Testis (tissue), 3 donors: ENCODE results near the gene MAML3. TPM values are rescaled to one million over a fixed set of nuclear protein-coding genes. Genes with fewer than 3 reads are reported as not detected.

Experiments
- DNase-seq: peaks from one replicate; pipeline ENCODE4 v3.0.0-alpha.2; 2019
- H3K27ac ChIP-seq, 2 donors: fragments of 200-600 bp; sonication (generic); one replicate each; pipeline ENCODE4 v1.5.1; 2019
- H3K27me3 ChIP-seq: fragments of 200-600 bp; sonication (generic); one replicate; pipeline ENCODE4 v1.5.1; 2019
- H3K36me3 ChIP-seq: fragments of 200-600 bp; sonication (generic); one replicate; pipeline ENCODE4 v1.5.1; 2017; ENCODE audit warnings: low read depth; ENCODE audit errors: missing control alignments
- H3K4me1 ChIP-seq: fragments of 200-600 bp; sonication (generic); one replicate; pipeline ENCODE4 v1.5.1; 2019
- H3K4me3 ChIP-seq, 2 donors: fragments of 200-600 bp; sonication (generic); one replicate each; pipeline ENCODE4 v1.5.1; 2017 to 2019
- H3K9me3 ChIP-seq: fragments of 200-600 bp; sonication (generic); one replicate; pipeline ENCODE4 v1.5.1; 2017
- CTCF ChIP-seq, 3 experiments: fragments of 450-650 bp in 2 of 3; fragments of 200-600 bp in 1 of 3; sonication (generic) in 1 of 3; IDR thresholded peaks; one replicate each; pipeline ENCODE4 v1.5.1; 2016 to 2019; ENCODE audit warnings: antibody characterized with exemption in 3 of 3, mild to moderate bottlenecking in 2 of 3, moderate library complexity in 1 of 3
- POLR2A ChIP-seq: fragments of 450-650 bp; IDR thresholded peaks from one replicate; pipeline ENCODE4 v1.6.1; 2017; ENCODE audit warnings: antibody characterized with exemption, mild to moderate bottlenecking, moderate library complexity
- WGBS, 2 donors: methylation state at CpG; one replicate each; pipeline ENCODE4 v1.1.5; 2018; 5-methylcytosine and 5-hydroxymethylcytosine counted together
- intact Hi-C: fragments of 100-400 bp; cut with DNase I; formaldehyde crosslinking; loops from one replicate; pipeline ENCODE4 v1.15.1; 2023; ENCODE audit warnings: low total_unique reads
- polyA plus RNA-seq: library from polyadenylated mRNA; stranded (reverse); fragments of 350-450 nt; fragmentation: Illumina TruSeq; extraction: RNeasy Lipid Tissue Mini Kit (QIAGEN cat#74804); gene quantifications from one replicate; pipeline ENCODE4 v1.2.3, GENCODE V29; 2014; ENCODE audit warnings: low read depth, low replicate concordance; ENCODE audit not compliant: insufficient read depth
- total RNA-seq, 2 donors: library from RNA; depleted of rRNA; stranded (reverse); fragments of >200 nt; gene quantifications; one replicate each; pipeline ENCODE4 v1.2.3, GENCODE V29; 2016

MAML3 gene
- total and polyA plus RNA-seq, 3 donors from 2014 or later, result 7.6 to 21.2 (median 18.8) TPM

- Histone ChIP-seq H3K4me1 (peaks cover 17% of the 10 kb centered on the region), H3K27ac (no peak overlapping the region), H3K9me3 (no peaks in the 10 kb centered on the region), H3K36me3 (no peaks in the 10 kb centered on the region), H3K4me3 (no peak overlapping the region), H3K27me3 (no peaks in the 10 kb centered on the region)
- TF ChIP-seq CTCF (IDR thresholded peaks at IDR 0.05) (no peak), POLR2A (no peak)
- no peak for DNase-seq
- intact Hi-C loops, result no loop called here
- WGBS, 2 donors, result 90 to 94% methylated on average over 1 of the region's 1 CpG
Measured at GRCh38 chr4:139684351-139684750, 469.6 kb downstream of the MAML3 start.

GRCh38 chr4:139682741-139683151 is 471.2 kb downstream of the MAML3 start:
- Histone ChIP-seq H3K9me3 (no peaks in the 10 kb centered on the region), H3K4me3 (no peak overlapping the region), H3K27me3 (no peaks in the 10 kb centered on the region), H3K27ac (peak overlapping the region in 1 of 2 donors; percentile 51), H3K36me3 (no peaks in the 10 kb centered on the region), H3K4me1 (peaks cover 26% of the 10 kb centered on the region)
- WGBS, 2 donors, result 39 to 40% methylated on average over 6 of the region's 6 CpGs
- intact Hi-C loops, result no loop called here
- TF ChIP-seq POLR2A (no peak), CTCF (IDR thresholded peaks at IDR 0.05) (no peak)
- DNase-seq, result peak; percentile 51

GRCh38 chr4:139682309-139682708 is 471.7 kb downstream of the MAML3 start:
- Histone ChIP-seq H3K36me3 (no peaks in the 10 kb centered on the region), H3K27ac (peak overlapping the region in 1 of 2 donors; percentile 51), H3K9me3 (no peaks in the 10 kb centered on the region), H3K4me3 (no peak overlapping the region), H3K4me1 (peaks cover 27% of the 10 kb centered on the region), H3K27me3 (no peaks in the 10 kb centered on the region)
- WGBS, 2 donors, result 72 to 87% methylated on average over 2 of the region's 2 CpGs
- DNase-seq, result no peak
- TF ChIP-seq POLR2A (no peak), CTCF (IDR thresholded peaks at IDR 0.05) (no peak)
- intact Hi-C loops, result no loop called here

DNA sequence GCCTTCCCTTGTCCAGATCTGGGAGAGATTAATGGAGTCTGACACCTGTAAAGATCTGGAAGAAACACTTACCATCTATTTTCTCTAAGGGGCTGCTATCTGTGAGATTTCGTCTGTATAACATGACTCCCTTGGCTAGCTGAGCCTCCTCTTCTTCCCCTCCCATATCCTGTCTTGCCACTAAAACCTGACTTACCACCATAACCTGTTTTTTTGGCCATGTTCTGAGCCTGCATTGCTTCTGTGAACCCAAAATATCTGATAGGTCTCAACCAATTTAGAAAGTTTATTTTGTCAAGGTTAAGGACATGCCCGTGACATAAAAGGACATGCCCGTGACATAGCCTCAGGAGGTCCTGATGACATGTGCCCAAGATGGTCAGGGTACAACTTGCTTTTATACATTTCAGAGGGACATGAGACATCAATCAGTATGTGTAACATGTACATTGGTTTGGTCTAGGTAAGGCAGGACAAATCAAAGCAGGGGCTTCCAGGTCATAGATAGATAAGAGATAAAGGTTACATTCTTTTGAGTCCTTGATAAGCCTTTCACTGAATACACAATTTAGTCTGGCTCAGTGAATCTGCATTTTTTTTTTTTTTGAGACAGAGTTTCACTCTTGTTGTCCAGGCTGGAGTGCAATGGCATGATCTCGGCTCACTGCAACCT is 476.9 kb downstream of the MAML3 start:
- Histone ChIP-seq H3K4me3 (no peak overlapping the region), H3K4me1 (peaks cover 24% of the 10 kb centered on the region), H3K27me3 (no peaks in the 10 kb centered on the region), H3K27ac (peak overlapping the region in 1 of 2 donors; percentile 73), H3K36me3 (no peaks in the 10 kb centered on the region), H3K9me3 (no peaks in the 10 kb centered on the region)
- no peak for DNase-seq
- TF ChIP-seq CTCF (IDR thresholded peaks at IDR 0.05), result no peak
- no peak for TF ChIP-seq POLR2A
- WGBS, 2 donors, result 66 to 80% methylated on average over 4 of the region's 4 CpGs
- intact Hi-C loops, result no loop called here

DNA sequence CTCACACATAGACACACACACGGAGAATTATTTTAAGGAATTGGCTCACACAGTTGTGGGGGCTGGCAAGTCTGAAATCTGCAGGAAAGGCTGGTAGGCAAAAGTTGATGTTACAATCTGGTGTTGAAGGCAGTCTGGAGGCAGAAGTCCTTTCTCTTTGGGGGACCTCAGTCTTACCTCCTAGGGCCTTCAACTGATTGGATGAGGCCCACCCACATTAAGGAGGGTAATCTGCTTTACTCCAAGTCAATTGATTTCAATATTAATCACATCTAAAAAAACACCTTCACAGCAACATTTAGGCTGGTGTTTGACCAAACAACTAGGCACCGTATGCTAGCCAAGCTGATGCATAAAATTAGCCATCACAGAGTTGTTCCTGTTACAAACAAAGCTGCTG is 477.6 kb downstream of the MAML3 start:
- Histone ChIP-seq H3K9me3 (no peaks in the 10 kb centered on the region), H3K27me3 (no peaks in the 10 kb centered on the region), H3K27ac (peak overlapping the region in 1 of 2 donors; percentile 73), H3K36me3 (no peaks in the 10 kb centered on the region), H3K4me1 (peaks cover 19% of the 10 kb centered on the region), H3K4me3 (no peak overlapping the region)
- intact Hi-C loops, result no loop called here
- no peak for TF ChIP-seq POLR2A
- no peak for TF ChIP-seq CTCF (IDR thresholded peaks at IDR 0.05)
- DNase-seq, result no peak
- 87 to 88% methylated on average over 2 of the region's 2 CpGs for WGBS, 2 donors
